Measurements from ENCODE around the gene RGS3.
"Not testable (repeated sequence)": the region's sequence is repeated elsewhere in the genome, so short reads cannot be mapped to it uniquely, and the experiment has no call there.

Gene RGS3

DNA sequence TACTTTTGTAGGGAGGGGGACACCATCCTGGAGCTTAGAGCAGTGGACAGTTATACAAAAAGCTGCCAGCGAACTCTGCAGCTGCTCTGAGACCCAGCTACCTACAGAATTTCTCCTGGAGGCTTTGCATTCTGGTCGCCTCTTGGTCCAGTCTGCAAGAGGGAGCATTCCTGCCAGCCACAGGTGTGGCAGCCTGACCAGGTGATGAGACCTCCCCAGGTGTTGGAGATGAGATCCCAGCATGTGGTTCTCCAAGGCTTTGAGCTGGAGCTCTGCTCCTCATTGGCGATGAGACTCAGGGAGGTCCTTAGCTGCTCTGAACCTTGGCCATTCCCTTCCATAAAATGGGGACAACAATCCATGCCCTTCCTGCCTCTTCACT is 69.3 kb downstream of the RGS3 start:
- no peak for DNase-seq

DNA sequence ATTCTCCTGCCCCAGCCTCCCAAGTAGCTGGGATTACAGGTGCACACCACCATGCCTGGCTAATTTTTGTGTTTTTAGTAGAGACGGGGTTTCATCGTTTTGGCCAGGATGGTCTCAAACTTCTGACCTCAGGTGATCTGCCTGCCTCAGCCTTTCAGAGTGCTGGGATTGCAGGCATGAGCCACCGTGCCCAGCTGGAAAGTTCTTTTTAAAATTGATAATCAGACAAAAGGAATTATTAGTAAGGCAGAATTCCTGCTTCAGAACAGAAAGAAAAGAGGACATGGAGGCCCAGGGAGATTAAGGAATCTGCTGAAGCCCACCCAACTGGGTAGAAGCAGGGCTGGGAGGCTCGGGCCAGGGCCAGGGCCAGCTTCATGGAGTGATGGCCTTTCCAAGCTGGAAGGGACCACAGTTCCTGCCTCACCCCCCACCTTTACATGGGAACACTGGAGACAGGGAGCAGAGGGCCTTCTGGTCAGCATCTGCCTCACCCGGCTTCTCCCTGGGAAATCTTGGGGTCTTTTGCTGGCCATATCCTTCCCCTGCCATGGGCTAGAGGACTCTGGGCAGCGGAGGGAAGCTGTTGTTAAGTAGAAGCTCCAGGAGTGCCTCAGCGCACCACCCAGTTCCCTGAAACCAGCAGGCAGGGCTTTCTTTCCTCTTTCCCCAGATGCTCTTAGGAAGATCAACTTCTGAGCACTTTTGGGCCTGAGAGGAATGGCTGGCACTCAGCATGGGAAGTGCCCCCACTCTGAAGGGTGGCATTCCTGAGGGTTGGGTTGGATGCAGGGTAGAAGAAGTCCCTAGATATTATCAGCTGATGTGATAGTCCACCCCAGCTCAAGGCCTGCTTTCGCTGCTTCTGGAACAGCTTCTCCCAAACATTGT is 70.1 kb downstream of the RGS3 start:
- DNase-seq = no peak

DNA sequence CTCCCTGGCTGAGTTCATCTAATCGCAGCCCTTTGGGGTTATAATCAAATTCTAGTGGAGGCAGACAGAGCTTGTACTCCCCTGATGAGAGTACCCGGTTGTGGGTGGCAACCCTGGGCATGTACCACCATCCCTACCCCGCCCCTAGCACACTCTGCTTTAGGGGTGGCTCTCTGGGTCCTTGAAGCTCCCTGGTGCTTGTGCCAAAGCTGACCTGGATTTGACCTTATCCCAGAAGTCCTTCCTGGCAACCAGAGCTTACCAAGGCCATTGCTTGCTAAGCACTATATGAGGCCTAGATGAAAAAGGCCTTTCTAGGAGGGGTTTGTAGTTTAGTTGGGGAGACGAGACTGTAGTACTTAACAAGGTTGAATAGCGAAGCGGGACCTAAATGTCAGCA is 72.2 kb downstream of the RGS3 start:
- DNase-seq = no peak

DNA sequence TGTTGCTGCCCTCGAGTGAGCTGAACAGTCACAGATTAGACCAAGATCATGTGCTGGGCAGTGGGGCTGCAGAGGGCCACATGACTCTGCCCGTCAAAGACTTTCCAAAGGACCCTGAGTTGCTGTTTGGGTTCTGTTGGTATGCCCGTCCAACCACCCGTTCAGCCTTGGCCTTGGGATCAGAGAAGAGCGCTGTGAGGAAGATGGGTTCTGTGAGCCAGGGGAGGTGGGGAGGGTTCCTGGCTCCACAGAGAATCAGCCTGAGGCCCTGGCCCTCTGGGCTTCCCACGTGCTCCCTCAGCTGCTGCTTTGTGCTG is 72.6 kb downstream of the RGS3 start:
- DNase-seq = no peak

DNA sequence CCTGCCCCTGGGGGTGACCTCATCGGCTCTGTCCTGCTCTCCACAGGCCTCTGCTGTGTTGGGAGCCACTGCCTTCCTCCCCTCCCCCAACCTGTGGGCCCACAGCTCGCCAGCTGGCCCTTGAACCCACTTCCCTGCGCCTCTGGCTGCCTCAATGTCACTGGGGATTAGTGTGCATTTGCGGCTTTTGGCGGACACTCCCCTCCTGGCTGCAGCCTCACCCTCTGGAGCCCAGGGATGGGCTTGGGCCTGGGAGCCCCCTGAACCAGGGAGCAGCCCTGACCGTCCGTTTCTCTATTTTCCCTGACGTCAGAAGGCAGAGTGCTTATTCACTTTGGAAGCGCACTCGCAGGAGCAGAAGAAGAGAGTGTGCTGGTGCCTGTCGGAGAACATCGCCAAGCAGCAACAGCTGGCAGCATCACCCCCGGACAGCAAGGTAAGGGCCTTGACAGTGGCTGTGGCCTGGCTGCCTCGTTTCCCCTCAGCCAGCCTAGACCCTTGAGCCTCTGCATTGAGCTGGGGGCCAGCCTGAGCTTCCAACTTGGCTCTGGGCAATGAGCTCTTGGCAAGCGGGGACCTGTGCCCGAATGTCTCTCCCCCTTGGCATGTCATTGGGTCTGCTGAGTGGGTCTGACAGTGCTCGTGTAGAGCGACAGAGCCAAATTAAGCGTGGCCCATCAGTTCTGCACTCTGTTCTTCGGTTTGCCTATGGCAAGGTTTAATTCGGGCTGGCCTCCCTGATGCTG is 73.1 kb downstream of the RGS3 start:
- DNase-seq = no peak

DNA sequence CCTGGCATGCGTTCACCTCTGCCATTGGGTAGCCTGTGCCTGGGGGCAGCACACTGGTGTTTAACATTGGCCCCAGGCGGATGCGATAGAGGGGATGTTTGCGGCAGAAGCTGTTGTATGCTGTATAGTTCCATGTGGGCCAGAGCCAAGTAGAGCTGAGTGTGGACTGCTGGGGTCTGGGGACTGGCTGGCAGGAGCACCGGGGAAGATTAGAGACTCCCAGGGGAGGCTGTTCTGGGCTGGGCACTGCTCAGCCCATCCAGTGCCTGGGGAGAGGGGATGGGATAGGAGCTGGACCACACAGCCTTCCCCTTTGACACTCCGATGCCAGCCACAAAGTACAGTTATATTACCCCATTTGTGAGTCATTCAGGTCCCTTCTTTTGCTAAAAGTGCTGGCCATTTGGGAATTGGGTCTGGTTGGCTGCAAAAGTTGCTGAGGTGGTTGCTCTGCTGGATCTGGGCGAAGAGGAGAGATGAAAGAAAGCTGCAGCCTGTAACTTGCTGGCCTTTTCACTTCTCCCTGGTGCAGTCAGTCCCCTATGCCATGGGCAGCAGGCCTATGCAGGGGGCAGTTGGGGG is 73.8 kb downstream of the RGS3 start:
- no peak for DNase-seq

DNA sequence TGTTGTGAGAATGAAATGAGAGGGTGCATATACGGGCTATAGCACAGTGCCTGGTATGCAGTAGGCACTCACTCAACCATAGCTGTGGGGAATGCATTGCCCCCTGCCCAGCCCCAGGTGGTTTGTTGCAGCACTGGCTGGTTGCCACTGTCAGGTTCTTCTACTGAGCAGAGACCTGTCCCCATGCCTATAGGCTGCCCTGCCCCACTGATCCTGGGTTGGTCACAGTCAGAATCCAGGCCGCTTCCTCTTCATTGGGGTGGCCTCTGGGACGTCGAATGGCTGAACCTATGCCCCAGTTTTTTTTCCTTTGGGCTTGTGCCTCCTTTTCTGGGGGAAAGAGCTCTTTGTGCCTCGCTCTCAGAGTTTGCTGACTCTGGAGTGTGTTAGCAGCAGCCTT is 74.6 kb downstream of the RGS3 start:
- no peak for DNase-seq

DNA sequence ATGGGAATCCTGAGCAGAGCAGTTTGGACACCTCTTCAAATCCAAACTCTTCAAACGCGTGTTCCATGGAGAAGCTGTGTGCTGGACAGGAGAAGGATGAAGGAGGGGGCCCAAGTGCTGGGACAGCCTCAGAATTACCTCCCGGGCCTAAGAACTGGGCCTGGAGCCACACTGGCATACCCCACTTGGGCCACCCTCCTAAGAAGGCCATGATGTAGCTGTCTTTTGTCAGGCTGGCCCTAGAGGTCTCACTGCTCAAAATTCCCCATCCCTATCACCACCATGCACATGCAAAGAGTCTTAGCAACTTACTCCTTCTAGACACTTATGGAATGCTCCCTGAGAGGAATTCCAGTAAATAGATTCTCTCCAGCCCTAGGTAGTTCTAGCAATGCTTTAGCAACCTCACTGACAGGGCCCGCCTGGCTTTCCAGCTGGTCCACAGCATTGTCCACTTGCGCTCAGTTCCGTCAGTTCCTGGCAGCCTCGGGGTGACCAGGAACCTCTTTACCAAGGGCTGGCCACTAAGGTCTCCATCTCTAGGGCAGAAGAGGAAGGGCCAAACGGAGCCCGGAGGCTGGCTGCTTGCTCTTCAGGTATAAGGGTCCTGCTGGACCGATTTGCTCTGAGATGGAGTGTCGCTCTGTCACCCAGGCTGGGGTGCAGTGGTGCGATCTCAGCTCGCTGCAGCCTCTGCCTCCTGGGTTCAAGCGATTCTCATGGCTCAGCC is 75.3 kb downstream of the RGS3 start:
- DNase-seq = no peak

DNA sequence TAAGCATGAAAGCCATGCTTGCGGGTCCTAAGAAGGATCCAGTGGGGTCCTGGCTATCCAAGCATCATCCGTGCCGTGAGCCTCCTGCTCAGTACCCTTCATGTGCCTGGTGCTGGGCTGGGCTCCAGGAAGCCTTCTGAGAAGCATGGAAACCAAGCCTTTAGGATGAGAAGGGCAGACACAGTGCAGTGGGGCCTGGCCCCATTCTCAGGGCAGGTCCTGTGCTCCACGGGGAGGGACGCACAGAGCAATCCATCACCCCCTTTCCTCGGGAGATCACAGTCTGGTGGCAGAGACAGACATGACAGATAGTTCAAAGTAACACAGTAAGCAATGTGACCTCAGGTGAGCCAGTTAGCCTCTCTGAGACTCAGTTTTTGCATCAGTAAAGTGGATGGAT is 76.9 kb downstream of the RGS3 start:
- no peak for DNase-seq

DNA sequence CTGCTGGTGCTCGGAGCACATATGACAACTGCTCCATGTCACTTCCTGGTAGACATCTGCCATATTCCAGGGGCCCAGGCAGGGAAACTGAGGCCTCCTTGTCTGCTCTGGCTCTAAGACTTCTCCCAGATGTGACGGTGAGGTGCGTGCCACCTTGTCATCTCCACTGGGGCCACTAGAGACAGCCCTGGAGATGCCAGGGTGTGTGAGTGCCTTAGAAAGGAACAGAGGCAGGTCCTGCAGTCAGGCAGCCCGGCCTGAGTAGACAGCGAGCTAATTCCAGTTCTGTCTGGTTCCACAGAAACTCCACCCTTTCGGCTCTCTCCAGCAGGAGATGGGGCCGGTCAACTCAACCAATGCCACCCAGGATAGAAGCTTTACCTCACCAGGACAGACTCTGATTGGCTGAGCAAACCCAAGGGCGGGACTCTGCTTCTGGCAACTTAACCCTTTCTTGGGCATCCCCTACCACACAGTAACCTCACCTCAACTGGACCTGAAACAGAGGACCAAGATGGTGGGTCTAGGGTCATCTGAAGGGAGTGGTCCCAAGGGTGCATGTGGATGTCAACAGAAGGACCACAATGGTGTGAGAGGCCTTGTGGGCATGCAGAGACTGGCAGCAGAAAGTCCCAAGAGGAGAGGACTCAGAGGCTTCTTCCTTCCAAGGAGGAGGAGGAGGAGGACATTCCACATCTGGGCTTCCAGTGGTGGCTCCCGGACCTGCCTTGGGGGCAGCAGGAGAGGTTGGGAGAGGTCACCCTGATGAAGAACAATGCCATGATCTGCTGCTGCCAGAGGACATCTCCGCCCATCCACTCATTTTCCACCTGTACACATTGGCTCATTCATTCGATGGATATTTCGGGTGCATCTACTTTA is 77.7 kb downstream of the RGS3 start:
- DNase-seq = no peak

DNA sequence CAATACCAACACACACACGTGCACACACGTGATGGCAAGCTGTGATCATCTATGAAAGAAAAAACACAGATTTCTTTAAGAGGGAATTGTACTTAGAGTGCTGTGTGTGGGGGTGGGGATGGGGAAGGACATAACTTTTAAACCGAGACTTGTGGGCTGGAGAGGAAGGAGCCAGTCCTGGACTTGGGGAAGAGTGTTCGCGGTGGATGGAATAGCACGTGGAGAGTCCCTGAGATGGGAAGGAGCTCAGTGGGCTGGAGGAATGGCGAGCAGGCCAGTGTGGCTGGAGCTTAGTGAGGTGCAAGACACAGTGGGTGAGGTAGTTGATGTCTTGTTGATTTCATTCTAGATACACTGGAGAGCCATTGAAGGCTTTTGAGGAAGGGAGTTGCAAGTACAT is 78.5 kb downstream of the RGS3 start:
- no peak for DNase-seq

DNA sequence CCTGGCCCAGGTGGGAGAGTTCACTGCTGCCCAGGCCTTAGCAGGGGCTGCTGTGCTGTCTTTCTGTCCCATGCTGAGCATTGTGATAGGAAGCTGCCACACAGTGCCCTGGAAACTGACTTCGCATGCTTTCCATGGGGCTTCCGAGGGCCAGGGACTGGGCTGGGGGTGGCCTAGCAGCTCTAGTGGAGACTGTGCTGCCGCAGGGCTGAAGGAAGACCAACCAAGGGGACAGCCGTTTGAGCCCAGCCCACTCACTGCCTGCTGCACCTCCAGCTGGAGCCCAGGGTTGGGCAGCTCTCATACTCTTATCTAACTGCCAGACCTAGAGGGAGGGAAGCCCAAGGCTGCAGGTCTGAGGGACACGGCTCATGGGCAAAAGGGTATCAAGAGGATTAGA is 79.2 kb downstream of the RGS3 start:
- DNase-seq = no peak

DNA sequence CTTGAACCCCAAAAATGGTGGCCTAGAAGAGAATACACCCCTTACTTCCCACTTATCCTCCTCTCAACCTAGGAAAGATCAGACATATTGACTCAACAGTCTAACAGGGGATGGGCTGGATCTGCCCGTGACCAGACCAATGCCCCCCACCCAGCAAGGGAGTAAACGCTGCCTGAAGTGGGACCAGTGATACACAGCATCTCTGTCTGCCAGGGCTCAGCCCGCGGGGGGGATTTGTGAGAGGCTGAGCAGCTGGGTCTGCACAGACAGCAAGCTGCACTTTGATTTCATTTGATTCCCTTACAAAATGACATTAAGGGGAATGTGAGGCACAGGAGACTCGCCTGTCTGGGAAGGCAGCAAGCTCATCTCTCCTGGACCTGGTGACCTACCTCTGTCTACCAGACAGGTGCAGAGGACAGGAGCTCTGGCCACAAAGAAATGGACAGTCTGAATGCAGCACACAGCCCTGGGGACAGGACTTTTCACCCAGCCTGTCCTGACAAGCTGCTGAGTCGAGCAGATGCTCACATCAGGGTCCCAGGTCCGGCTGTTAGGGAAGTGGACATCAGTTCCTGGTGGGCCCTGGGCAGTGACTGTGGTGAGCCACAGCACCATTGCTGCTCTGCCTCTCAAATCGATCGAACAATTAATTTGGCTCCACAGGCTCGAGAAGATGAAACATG is 79.9 kb downstream of the RGS3 start:
- DNase-seq = no peak

DNA sequence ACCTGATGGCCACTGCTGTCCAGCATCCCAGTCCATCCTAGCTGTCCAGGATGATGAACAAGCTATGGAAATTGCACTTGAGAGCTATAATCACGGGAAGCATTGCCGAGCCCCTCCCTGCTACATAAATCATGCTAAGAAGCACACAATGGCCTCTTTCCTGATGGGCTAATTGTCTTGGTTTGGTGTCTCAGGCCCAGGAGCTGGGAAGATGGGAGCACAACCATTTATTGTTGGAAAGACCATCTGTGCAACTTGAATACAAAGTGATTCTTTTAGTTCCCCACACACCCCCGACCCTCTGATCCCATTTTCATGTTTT is 80.4 kb downstream of the RGS3 start:
- no peak for DNase-seq

DNA sequence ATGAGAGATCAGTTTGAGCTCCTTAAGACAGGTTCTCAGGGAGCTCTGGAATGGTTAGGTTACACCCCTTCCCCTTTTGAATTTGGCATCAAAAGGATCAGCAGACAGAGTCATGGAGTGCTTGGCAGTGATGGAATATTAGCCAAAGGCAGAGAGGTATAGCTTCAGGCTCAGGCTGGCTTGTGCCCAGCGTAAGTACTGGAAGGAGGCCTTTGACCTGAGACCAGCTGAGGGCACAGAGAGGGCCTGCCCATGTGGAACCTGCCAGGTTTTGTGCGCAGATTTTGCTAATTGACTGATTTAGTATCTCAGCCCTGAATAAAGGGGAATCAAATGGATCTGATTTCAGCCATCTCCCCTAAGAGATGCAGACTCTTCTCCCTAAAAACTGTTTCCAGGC is 81.5 kb downstream of the RGS3 start:
- DNase-seq = no peak

DNA sequence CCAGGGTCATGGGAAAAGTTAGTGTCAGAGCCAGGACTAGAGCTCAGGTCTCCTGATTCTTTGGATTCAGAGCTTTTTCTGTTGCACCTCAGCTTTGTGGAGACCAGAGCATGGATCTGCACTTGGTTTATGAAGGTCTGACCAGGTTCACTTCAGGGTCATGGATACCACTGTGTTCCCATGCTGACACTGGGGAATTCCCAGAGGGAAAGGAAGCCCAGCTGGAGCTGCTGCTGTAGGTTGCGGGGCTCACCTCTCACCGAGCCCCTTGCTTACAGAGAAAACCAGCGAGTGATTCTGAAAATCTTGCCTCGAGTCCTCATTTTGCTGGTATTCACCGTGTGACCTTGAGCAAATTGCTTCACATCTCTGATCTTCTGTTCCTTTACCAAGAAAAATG is 83.0 kb downstream of the RGS3 start:
- no peak for DNase-seq

DNA sequence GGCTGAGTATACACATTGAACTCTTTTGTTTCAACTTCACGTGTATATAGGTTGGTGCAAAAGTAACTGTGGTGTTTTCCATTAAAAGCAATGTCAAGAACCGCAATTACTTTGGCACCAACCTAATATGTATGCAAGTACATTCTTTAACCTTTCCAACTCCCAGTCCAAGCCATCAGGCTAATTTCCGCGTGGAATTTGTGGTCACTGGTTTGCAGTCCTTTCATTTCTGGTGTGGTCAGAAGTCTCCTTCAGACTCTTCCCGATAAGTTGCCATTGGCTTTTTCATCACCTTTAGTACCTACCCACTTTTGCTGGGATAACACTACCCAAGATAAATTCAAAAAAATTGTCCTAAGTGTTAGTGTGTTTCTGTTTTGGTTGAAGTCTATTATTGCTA is 84.0 kb downstream of the RGS3 start:
- DNase-seq = no peak

DNA sequence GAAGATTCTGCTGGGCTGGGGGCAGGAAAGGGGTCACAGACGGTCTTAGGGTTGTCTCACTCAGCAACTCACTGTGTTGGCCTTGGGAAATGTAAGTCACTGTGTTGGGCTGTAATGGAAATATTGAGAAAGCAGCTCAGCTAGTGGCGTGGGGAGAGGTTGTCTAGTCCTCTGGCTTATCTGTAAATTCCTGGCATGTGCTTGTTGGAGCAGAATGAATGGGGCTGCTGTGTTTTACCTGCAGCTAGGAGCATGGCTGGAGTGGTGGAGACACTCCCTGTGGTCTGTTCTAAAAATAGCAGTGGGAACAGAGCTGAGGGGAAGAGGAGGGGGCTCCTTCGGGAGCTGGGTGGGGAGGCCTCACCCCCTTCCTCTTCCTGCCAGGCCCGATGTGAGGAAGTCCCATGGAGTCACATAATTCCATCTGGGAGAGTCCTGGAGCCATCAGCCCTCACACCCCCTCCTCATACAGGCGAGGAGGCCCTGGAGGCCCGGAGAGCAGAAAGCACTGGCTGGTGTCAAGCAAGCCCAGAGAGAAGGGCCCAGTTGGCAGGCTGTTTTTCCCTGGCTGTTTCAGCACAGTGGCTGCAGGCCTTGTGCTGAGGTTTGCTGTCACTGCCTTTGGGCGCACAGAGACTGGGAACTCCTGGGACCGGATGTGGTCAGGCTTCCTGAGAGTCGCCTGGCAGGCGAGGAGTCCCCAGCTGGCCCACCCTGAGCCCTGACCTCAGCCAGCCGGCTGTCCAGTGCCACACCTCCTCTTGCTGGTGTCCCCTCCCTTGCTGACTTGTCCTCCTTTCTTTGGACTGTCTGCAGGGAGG is 84.9 kb downstream of the RGS3 start:
- DNase-seq = no peak

DNA sequence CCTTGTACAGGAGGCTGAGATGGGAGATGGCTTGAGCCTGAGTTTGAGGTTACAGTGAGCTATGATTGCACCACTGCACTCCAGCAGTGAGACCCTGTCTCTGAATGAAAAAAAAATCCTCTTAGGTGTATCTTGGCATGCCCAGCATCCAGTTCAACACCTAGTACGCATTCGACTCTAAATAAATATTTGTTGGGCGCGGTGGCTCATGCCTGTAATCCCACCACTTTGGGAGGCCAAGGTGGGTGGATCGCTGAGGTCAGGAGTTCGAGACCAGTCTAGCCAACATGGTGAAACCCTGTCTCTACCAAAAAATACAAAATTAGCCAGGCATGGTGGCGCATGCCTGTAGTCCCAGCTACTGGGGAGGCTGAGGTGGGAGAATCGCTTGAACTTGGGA is 86.4 kb downstream of the RGS3 start:
- not testable (repeated sequence) for DNase-seq

DNA sequence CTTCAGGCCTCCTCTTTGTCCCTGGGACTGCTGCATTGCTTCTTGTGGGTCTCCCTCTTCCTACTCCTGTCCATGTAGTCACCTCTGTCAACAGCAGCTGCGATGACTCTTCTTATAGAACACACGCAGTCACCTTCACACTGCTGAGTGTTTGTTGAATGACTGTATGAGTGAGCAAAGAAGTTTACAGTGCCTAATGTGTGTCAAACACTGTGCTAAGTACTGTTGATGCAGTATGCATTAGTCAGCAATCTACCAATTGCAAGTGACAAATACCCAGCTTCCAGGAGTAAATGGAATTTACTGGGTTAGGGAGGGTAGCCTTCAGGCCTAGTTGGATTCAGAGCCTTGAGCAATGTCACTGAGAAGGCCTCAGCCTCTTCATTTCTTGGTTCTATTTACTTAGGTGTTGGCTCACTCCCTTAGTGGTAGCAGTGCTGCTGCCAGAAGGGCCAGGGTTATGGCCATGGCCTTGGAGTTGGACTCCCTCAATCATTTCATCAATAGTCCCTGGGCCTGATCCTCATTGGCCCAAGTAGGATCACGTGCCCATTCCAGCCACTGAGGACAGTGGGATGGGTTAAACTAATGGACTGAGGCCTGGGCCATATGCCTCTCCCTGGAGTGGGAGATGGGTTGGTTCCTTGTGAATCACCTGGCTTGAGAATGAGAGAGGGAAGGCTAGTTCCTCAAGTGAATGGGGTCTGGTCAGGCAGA is 93.5 kb downstream of the RGS3 start:
- DNase-seq = no peak
